ENCODE data around the gene NUCKS1.

Gene NUCKS1

DNA sequence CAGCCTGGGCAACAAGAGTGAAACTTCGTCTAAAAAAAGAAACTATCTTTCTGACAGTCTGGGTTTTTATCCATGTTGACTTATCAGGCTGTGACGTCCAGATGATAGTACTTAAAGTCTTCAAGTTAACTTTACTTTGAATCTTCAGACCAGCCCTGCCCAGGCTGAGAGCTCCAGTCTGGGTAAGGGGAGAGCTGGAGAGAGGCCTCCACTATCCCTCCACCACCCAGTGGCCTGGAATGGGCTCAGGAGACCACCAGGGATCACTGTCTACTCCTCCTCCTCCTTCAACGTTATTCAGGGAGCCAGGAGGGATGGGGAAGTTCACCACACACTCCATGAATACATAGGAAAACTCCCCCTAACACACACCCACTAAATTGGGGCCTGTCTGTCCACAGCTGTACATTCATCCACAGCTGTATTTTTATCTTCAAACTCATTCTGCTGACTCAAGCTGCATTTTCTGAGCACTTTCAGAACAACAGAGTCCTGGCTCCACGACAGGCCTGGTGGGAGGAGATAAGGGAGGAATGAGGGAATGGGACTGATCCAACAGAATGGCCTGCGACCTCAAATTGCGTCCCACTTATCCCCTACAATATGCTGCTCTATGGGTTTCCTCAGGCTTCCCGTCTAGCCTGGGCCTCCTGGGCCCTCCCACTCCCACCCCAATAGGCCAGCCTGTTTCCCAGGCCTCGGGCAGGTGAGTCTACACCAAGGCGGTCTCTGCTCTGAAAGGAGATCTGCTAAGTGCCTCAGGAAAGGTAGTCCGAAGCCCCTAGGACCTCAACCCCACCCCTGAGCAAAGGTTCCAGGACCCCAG, 71.5 kb downstream of the NUCKS1 start:
- Histone ChIP-seq H3K4me1 (ENCODE audit: control insufficient read depth, insufficient read depth, low read length, unreplicated experiment) (peaks cover 11% of the 10 kb centered on the region), H3K79me2 (ENCODE audit: control insufficient read depth, insufficient read depth, low read length, unreplicated experiment) (peaks cover 11% of the 10 kb centered on the region), H3K27me3 (ENCODE audit: insufficient read depth, low read length) (no peaks in the 10 kb centered on the region), H3K36me3 (ENCODE audit: insufficient read depth, low read length) (no peaks in the 10 kb centered on the region), H3K27ac (ENCODE audit: low read depth, low read length) (peak overlapping the region; percentile 5; the same call in 1 of the 2 replicates), H3K4me3 (ENCODE audit: low read depth, low read length) (peak overlapping the region; percentile 90), H2AFZ (ENCODE audit: low read length, unreplicated experiment) (peak overlapping the region; percentile 14)

DNA sequence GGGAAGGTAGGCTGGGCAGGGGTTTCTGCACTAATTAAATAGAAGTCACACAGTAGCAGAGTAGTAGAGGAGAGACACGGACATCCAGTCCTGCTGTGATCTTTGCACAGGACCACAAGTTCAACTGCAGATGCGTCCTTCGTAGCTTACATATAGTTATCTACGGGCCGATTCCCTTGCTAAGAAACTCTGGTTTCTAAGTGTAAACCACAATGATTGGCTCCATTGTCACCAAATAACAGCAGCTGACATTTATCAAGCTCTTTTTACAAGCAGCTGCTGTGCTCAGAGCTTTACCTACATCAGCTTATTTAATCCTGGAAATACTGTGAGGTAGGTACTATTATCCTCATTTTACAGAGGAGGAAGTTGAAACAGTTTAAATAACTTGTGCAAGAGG, 72.8 kb downstream of the NUCKS1 start:
- H2AFZ ChIP-seq (ENCODE audit: low read length, unreplicated experiment): no peak overlapping the region
- H3K27me3 ChIP-seq (ENCODE audit: insufficient read depth, low read length): no peaks in the 10 kb centered on the region
- no peaks in the 10 kb centered on the region for H3K36me3 ChIP-seq (ENCODE audit: insufficient read depth, low read length)
- peaks cover 11% of the 10 kb centered on the region for H3K4me1 ChIP-seq (ENCODE audit: control insufficient read depth, insufficient read depth, low read length, unreplicated experiment)
- peaks cover 11% of the 10 kb centered on the region for H3K79me2 ChIP-seq (ENCODE audit: control insufficient read depth, insufficient read depth, low read length, unreplicated experiment)
- no peak overlapping the region for H3K27ac ChIP-seq (ENCODE audit: low read depth, low read length)
- H3K4me3 ChIP-seq (ENCODE audit: low read depth, low read length): no peak overlapping the region

DNA sequence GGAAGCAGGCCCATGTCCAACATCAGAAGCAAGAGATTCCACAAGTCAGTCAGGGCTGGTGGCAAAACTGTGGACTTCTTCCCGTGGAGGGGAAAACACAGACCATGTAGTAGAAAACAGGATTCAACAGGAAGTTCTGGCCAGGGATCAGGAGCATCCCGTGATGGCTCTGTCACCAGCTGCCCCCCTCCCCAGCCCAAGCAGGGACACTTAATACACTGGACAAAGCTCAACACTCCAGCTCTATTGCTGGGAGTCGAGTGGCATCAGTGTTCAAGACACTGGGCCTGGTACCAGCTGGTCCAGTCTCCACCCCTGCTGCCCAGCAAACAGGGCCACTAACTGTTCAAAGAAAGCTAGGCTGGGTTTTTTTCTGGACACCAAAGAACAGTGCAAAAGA, 73.4 kb downstream of the NUCKS1 start:
- peaks cover 11% of the 10 kb centered on the region for H3K4me1 ChIP-seq (ENCODE audit: control insufficient read depth, insufficient read depth, low read length, unreplicated experiment)
- no peak overlapping the region for H2AFZ ChIP-seq (ENCODE audit: low read length, unreplicated experiment)
- peaks cover 11% of the 10 kb centered on the region for H3K79me2 ChIP-seq (ENCODE audit: control insufficient read depth, insufficient read depth, low read length, unreplicated experiment)
- no peak overlapping the region for H3K4me3 ChIP-seq (ENCODE audit: low read depth, low read length)
- H3K36me3 ChIP-seq (ENCODE audit: insufficient read depth, low read length): no peaks in the 10 kb centered on the region
- H3K27me3 ChIP-seq (ENCODE audit: insufficient read depth, low read length): no peaks in the 10 kb centered on the region
- no peak overlapping the region for H3K27ac ChIP-seq (ENCODE audit: low read depth, low read length)

DNA sequence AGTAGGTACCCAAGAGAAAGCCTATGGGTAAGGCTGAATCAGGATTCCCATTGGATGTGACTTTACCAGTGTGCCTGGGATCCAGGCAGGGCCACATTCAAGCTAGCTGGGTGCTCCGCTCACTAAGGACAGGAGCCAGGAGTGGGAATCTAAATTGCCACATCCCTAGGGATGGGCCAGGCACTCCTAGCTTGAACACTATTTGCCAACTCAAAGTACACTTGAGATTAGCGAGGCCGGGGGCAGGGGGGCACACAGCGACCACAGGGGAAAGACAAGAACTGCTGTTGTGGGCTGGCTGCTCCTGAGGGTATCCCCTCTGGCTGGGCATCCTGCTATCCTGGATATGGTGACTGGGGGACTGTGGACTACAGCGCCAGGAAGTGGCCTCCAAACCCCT, 74.0 kb downstream of the NUCKS1 start:
- Histone ChIP-seq H3K4me3 (ENCODE audit: low read depth, low read length) (no peak overlapping the region), H3K27ac (ENCODE audit: low read depth, low read length) (no peak overlapping the region), H3K4me1 (ENCODE audit: control insufficient read depth, insufficient read depth, low read length, unreplicated experiment) (peaks cover 11% of the 10 kb centered on the region), H3K36me3 (ENCODE audit: insufficient read depth, low read length) (no peaks in the 10 kb centered on the region), H2AFZ (ENCODE audit: low read length, unreplicated experiment) (no peak overlapping the region), H3K79me2 (ENCODE audit: control insufficient read depth, insufficient read depth, low read length, unreplicated experiment) (peaks cover 11% of the 10 kb centered on the region), H3K27me3 (ENCODE audit: insufficient read depth, low read length) (no peaks in the 10 kb centered on the region)

DNA sequence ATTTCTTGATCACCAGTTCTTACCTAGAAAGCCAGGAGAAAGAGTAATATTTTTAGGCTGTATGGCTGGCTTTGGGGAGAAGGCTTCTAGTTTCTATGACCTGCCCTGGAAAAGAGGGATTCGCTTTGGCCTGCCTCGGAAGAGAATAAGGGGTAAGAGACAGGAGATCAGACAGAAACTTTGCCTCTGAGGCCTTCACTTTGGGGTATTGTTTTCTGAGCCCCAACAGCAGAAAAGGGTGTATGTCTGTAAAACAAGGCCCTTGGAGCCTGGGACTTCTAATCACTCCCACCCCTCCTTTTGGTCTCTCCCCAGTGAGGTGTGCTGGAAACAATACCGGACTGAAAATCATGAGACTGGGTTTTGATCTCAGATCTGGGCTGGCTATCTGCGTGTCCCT, 74.7 kb downstream of the NUCKS1 start:
- Histone ChIP-seq H3K27ac (ENCODE audit: low read depth, low read length) (no peak overlapping the region), H3K4me1 (ENCODE audit: control insufficient read depth, insufficient read depth, low read length, unreplicated experiment) (peaks cover 11% of the 10 kb centered on the region), H3K79me2 (ENCODE audit: control insufficient read depth, insufficient read depth, low read length, unreplicated experiment) (peaks cover 11% of the 10 kb centered on the region)

DNA sequence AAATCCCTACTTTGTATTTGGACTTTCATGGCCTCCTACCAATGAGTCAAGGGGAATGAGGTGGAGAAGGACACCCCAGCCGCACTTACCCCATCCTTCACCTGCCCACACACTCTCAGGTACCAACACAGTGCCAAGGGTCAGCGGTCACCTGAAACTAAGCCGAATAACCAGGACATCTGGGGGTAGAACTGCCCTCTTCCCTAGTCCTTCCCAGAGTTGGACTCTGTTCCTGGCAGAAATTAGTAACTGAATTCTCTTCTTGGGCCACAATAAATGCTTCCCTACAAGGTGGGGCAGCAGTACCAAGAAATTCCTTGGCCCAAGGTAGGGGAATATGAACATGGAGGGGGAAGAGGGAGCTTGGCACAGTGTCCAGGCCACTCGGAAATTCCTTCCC, 77.0 kb downstream of the NUCKS1 start:
- peaks cover 6% of the 10 kb centered on the region for H3K79me2 ChIP-seq (ENCODE audit: control insufficient read depth, insufficient read depth, low read length, unreplicated experiment)

More for the DNA sequence above, 74.7 kb downstream of the NUCKS1 start:
- Histone ChIP-seq H3K27me3 (ENCODE audit: insufficient read depth, low read length) (no peaks in the 10 kb centered on the region), H2AFZ (ENCODE audit: low read length, unreplicated experiment) (no peak overlapping the region), H3K4me3 (ENCODE audit: low read depth, low read length) (no peak overlapping the region), H3K36me3 (ENCODE audit: insufficient read depth, low read length) (no peaks in the 10 kb centered on the region)

DNA sequence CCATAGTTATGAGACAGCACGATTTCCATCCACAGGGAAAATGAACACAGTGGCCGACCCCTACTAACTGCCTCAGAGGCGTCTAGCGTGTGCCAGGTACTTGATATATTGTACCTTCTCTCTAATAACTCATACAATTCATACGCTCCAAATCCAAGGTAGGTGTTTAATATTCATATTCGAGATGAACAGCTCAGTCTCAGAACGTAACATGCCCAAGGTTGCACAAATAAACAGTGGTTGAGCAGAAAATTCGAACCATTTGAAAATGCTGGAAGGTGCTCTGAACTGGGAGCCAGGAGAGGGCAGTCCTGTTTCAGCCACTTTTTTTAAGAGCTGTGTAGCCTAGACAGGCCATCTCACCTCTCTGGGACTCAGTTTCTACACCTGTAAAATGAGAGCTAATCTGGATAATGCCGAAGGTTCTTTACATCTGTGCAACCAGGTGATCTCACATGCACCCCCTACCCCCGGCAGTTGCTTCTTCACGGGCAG, 77.5 kb downstream of the NUCKS1 start:
- Histone ChIP-seq H3K4me3 (ENCODE audit: low read depth, low read length) (no peak overlapping the region), H3K36me3 (ENCODE audit: insufficient read depth, low read length) (no peaks in the 10 kb centered on the region), H3K79me2 (ENCODE audit: control insufficient read depth, insufficient read depth, low read length, unreplicated experiment) (peaks cover 9% of the 10 kb centered on the region), H3K4me1 (ENCODE audit: control insufficient read depth, insufficient read depth, low read length, unreplicated experiment) (peaks cover 12% of the 10 kb centered on the region), H3K27me3 (ENCODE audit: insufficient read depth, low read length) (no peaks in the 10 kb centered on the region), H2AFZ (ENCODE audit: low read length, unreplicated experiment) (no peak overlapping the region), H3K27ac (ENCODE audit: low read depth, low read length) (no peak overlapping the region)

More for the DNA sequence above, 77.0 kb downstream of the NUCKS1 start:
- no peak overlapping the region for H2AFZ ChIP-seq (ENCODE audit: low read length, unreplicated experiment)
- no peak overlapping the region for H3K27ac ChIP-seq (ENCODE audit: low read depth, low read length)
- no peaks in the 10 kb centered on the region for H3K27me3 ChIP-seq (ENCODE audit: insufficient read depth, low read length)
- no peaks in the 10 kb centered on the region for H3K36me3 ChIP-seq (ENCODE audit: insufficient read depth, low read length)
- peaks cover 12% of the 10 kb centered on the region for H3K4me1 ChIP-seq (ENCODE audit: control insufficient read depth, insufficient read depth, low read length, unreplicated experiment)
- no peak overlapping the region for H3K4me3 ChIP-seq (ENCODE audit: low read depth, low read length)

DNA sequence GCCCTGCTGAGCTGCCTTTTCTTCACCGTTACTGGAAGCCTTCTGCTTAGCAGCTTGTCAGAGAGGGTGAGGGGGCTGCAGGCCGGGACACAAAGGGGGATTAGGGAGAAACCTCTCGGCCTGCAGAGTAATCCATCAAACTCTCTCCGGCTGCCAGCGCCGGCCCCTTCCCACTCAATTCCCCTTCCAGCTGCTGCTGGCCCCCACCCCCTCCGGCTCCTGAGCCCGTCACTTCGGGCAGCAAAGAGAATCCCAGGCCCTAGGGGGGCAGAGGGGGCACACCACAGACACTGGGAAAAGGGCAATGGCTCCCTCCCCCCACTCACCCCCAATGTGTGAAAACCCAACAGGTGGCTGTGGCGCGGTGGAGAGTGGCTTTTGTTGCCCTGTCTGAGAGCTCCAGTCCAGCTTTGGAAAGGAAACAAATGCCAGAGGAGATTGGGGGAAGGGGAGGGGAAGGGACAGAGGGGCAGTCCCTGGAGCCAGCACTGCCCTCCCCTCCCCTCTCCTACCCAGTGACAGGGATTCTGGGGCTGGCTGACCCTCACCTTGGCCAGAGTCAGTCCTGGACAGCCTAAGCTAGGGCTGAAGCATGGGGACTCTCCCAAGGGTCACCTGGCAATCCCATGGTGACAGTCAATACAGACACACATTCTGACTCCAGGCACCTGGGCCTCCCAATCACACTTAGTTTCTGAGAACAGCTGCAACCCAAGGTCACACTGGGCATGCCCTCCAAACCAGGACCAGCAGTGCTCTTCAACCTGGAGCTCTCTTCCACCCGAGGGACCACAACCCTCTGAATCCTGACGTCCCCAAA, 79.2 kb downstream of the NUCKS1 start:
- peaks cover 12% of the 10 kb centered on the region for H3K4me1 ChIP-seq (ENCODE audit: control insufficient read depth, insufficient read depth, low read length, unreplicated experiment)
- H3K36me3 ChIP-seq (ENCODE audit: insufficient read depth, low read length): no peaks in the 10 kb centered on the region
- no peaks in the 10 kb centered on the region for H3K27me3 ChIP-seq (ENCODE audit: insufficient read depth, low read length)
- no peak overlapping the region for H3K27ac ChIP-seq (ENCODE audit: low read depth, low read length)
- H2AFZ ChIP-seq (ENCODE audit: low read length, unreplicated experiment): no peak overlapping the region
- H3K4me3 ChIP-seq (ENCODE audit: low read depth, low read length): no peak overlapping the region
- peaks cover 6% of the 10 kb centered on the region for H3K79me2 ChIP-seq (ENCODE audit: control insufficient read depth, insufficient read depth, low read length, unreplicated experiment)

DNA sequence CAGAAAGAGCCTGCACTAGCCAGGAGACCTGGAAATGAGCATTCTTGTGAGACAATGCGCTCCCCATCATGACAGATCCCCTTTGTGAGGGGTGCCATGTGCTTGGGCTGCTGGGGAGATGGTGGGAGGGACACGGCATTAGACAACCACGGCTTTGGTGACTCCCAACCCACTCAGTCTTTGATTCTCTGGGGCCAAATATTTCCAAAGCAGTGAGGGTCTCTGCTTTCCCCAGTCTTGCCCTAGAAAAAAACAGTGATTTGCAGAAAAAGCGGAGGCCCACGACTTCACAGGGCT, 79.9 kb downstream of the NUCKS1 start:
- Histone ChIP-seq H3K79me2 (ENCODE audit: control insufficient read depth, insufficient read depth, low read length, unreplicated experiment) (peaks cover 5% of the 10 kb centered on the region), H3K36me3 (ENCODE audit: insufficient read depth, low read length) (no peaks in the 10 kb centered on the region), H3K4me1 (ENCODE audit: control insufficient read depth, insufficient read depth, low read length, unreplicated experiment) (peaks cover 15% of the 10 kb centered on the region), H3K27ac (ENCODE audit: low read depth, low read length) (no peak overlapping the region), H2AFZ (ENCODE audit: low read length, unreplicated experiment) (no peak overlapping the region), H3K4me3 (ENCODE audit: low read depth, low read length) (no peak overlapping the region), H3K27me3 (ENCODE audit: insufficient read depth, low read length) (no peaks in the 10 kb centered on the region)

DNA sequence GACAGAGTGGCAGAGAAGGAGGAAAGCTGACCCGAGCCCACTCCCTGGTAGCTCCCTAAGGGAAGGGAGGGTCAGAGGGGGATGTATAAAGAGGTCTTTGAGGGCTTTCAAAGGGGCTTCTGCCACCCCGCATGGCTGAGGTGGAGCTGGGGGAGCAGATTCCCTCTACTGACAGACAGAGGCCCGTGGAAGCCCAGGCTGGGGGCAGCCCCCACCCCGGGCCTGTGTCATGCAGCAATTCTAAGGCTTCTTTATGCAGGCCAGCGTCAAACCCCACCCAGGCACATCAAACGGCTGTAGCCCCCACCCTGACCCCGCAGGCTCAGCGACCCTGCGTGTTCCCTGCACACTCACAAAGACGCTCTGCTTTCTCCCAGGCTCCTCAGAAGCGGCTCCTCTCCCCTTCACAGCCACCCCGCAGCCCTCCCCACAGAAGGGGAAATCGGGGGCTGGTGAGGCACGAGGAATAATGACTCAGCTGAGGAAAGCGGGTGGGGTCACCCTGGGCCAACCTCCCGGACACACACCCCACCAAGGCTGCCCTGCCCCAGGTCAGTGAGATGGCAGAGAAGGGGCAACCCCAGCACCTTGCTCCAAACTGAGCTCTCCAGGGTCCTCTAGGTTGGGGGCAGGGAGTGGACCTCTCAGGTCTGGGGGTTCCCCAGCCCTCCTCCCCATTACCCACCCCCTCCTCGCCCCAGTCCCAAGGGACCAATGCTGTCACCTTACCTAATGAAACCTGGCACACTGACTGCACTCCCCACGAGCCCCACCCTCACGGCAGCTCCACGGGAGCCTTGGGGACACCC, 80.4 kb downstream of the NUCKS1 start:
- H3K4me3 ChIP-seq (ENCODE audit: low read depth, low read length): no peak overlapping the region
- H3K36me3 ChIP-seq (ENCODE audit: insufficient read depth, low read length): no peaks in the 10 kb centered on the region
- H3K79me2 ChIP-seq (ENCODE audit: control insufficient read depth, insufficient read depth, low read length, unreplicated experiment): peaks cover 5% of the 10 kb centered on the region
- no peaks in the 10 kb centered on the region for H3K27me3 ChIP-seq (ENCODE audit: insufficient read depth, low read length)
- no peak overlapping the region for H3K27ac ChIP-seq (ENCODE audit: low read depth, low read length)
- no peak overlapping the region for H2AFZ ChIP-seq (ENCODE audit: low read length, unreplicated experiment)
- H3K4me1 ChIP-seq (ENCODE audit: control insufficient read depth, insufficient read depth, low read length, unreplicated experiment): peaks cover 21% of the 10 kb centered on the region
